ENCODE data around the gene UCMA.
"Not testable (repeated sequence)": the region's sequence is repeated elsewhere in the genome, so short reads cannot be mapped to it uniquely, and the experiment has no call there.

UCMA gene

GRCh38 chr10:13234172-13234571 is at the start of gene UCMA:
TSS of gene UCMA (minus strand) at chr10:13234374. CDS start at chr10:13234258, 116 bp downstream.
- no peak for DNase-seq (ENCODE audit: low read depth in 2 of 2)

- not testable (repeated sequence) for DNase-seq (ENCODE audit: low read depth in 2 of 2)
Measured at GRCh38 chr10:13282348-13282747, 48.2 kb upstream of the UCMA start.

- DNase-seq (ENCODE audit: low read depth in 2 of 2) = no peak
Measured at GRCh38 chr10:13276749-13277365, 42.7 kb upstream of the UCMA start.

GRCh38 chr10:13276146-13276545 is 42.0 kb upstream of the UCMA start:
- not testable (repeated sequence) for DNase-seq (ENCODE audit: low read depth in 2 of 2)

- no peak for DNase-seq (ENCODE audit: low read depth in 2 of 2)
Measured at GRCh38 chr10:13272164-13272571, 38.0 kb upstream of the UCMA start.

- peak; percentile 32 to 53 for DNase-seq (ENCODE audit: low read depth in 2 of 2)
Measured at GRCh38 chr10:13271552-13272163, 37.5 kb upstream of the UCMA start.

- DNase-seq (ENCODE audit: low read depth in 2 of 2) = no peak
Measured at GRCh38 chr10:13270877-13271551, 36.8 kb upstream of the UCMA start.

- DNase-seq (ENCODE audit: low read depth in 2 of 2) = no peak
Measured at GRCh38 chr10:13268841-13269240, 34.7 kb upstream of the UCMA start.

- DNase-seq (ENCODE audit: low read depth in 2 of 2) = no peak
Measured at GRCh38 chr10:13268310-13268709, 34.1 kb upstream of the UCMA start.

- DNase-seq (ENCODE audit: low read depth in 2 of 2) = no peak
Measured at GRCh38 chr10:13263591-13263990, 29.4 kb upstream of the UCMA start.

- no peak for DNase-seq (ENCODE audit: low read depth in 2 of 2)
Measured at GRCh38 chr10:13262433-13262832, 28.3 kb upstream of the UCMA start.

GRCh38 chr10:13257621-13258140 is 23.5 kb upstream of the UCMA start:
- no peak for DNase-seq (ENCODE audit: low read depth in 2 of 2)

- no peak for DNase-seq (ENCODE audit: low read depth in 2 of 2)
Measured at GRCh38 chr10:13256627-13257026, 22.5 kb upstream of the UCMA start.

GRCh38 chr10:13253726-13254125 is 19.6 kb upstream of the UCMA start:
- DNase-seq (ENCODE audit: low read depth in 2 of 2) = no peak

GRCh38 chr10:13247784-13248183 is 13.6 kb upstream of the UCMA start:
- no peak for DNase-seq (ENCODE audit: low read depth in 2 of 2)

- DNase-seq (ENCODE audit: low read depth in 2 of 2) = no peak
Measured at GRCh38 chr10:13247246-13247645, 13.1 kb upstream of the UCMA start.

- DNase-seq (ENCODE audit: low read depth in 2 of 2) = not testable (repeated sequence)
Measured at GRCh38 chr10:13242260-13242659, 8.1 kb upstream of the UCMA start.

GRCh38 chr10:13241613-13242012 is 7.4 kb upstream of the UCMA start:
- no peak for DNase-seq (ENCODE audit: low read depth in 2 of 2)

- DNase-seq (ENCODE audit: low read depth in 2 of 2) = no peak
Measured at GRCh38 chr10:13239923-13240322, 5.7 kb upstream of the UCMA start.

- no peak for DNase-seq (ENCODE audit: low read depth in 2 of 2)
Measured at GRCh38 chr10:13238271-13239077, 4.3 kb upstream of the UCMA start.

- no peak for DNase-seq (ENCODE audit: low read depth in 2 of 2)
Measured at GRCh38 chr10:13236638-13237037, 2.5 kb upstream of the UCMA start.

- DNase-seq (ENCODE audit: low read depth in 2 of 2) = not testable (repeated sequence)
Measured at GRCh38 chr10:13234736-13235135, 562 bp upstream of the UCMA start.
